HL-60 (cell line): Measurements from ENCODE around the gene AOPEP.

Experiments used
- CTCF ChIP-seq: IDR thresholded peaks from one replicate; pipeline ENCODE4 v1.5.1; 2011; ENCODE audit warnings: low read length, control low read depth, inconsistent platforms; ENCODE audit not compliant: insufficient read depth
- REST ChIP-seq: IDR thresholded peaks from 2 replicates; pipeline ENCODE4 v1.6.1; 2012; ENCODE audit warnings: low read depth; ENCODE audit not compliant: insufficient replicate concordance

GRCh38 chr9:94824411-94824810 is 97.9 kb downstream of the AOPEP start:
- TF ChIP-seq CTCF (no peak), REST (no peak)
